Measurements from ENCODE around the gene TARP.

Gene TARP

DNA sequence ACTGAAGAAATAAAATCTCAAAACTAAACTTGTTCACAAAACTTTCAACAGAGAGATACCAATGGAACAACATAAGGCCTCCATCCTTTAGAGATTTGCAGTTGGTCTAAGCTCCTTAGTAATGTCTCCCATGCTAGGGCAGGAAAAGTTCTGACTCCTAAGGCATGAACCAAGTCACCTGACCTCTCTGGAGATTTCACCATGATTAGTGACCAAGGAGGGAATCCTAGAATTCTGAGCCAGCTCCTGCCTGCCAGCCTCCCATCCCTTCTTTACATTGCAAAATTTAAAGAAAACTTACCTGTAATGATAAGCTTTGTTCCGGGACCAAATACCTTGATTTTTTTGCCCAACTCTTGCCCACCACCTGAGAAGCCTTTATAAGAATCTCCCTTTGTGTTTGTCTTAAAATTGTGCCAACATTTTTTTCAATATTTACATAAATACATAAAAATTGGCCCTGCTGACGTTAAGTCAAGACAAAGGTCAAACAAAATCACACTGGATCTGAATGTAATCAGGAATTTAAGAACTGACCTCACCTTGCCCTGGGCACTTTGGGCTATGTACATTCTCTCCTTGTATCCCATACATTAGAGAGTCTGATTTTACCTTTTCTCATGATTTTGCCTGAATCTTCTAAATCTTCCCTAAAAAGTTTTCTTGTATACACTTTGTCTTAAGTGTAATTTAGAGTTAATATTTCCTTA is at the start of gene TARP:
Gene TARP (minus strand): TSS at position 351 of the 710 bp plus-strand sequence.
- no peak for DNase-seq

DNA sequence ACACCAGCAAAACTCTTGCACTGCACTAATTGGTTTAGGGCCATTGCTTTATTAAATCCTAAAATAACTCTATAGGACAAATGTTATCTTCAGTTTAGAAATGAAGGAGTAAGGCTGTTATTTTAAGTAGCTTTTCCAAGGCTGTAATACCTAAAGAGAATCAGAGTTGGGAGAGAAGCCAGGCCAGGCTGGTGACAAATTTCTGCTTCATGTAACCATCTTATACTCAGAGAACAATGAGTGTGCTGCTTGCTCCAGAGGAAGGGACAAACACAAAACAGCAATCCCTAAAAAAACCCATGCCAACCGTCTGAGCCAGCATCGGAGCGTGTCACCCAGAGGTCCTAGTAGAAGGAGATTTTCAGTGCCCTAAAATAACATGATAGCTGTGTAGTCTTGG is 49.7 kb upstream of the TARP start:
- DNase-seq = no peak

DNA sequence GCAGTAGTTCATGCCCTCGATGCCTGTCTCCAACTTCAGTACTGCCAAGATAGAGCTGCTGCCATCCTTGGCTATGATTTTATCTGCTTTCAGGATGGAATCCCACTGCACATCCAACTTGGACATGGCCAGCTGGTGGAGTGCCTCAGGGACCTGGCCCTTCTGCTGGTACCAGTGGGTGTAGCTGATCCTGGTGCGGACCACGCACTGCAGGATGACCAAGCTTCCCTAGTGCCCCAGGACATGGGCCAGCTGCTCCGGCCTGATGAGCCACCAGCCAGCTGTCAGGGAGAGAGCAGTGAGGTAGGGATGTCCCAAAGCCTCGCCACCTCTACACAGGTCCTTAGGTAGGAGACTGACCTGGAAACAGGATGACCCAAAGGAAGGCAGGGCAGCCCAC is 49.0 kb upstream of the TARP start:
- no peak for DNase-seq

DNA sequence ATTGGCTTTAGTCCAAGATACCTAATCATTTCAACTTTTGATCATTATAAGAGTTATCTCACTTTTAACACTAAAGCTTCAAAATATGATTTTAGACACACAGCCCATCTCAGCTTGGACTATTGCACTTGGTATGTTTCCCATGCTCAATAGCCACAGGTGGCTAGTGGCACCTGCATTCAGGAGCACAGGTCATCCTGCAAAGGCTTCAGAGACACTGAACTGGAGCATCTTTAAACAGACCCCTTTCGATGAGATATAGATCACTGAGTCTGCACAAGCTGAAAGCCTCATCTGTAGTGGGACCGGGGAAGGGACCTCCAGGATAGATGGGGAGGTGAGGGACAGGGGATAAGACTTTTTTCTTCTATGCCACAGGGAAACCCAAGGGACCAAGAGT is 48.5 kb upstream of the TARP start:
- DNase-seq = no peak

DNA sequence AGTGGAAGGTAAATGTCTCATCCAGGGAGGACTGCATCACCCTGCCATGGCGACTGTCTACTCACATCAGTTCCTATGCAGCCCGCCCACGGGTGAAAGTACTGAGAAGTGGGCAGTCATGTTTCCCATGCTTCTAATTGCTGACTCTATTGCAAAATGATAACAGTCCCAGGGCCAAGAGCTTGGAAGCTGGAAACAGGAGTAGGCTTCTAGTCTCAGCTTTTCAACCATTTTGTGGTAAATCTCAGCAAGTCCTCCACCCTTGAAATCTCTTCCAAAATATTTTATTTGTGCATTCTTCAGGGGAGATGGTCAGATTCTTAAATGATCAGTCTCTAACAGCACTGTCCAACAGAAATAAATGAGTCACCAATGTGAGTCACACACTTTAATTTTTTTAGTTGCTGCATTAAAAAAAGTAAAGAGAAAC is 48.1 kb upstream of the TARP start:
- no peak for DNase-seq

DNA sequence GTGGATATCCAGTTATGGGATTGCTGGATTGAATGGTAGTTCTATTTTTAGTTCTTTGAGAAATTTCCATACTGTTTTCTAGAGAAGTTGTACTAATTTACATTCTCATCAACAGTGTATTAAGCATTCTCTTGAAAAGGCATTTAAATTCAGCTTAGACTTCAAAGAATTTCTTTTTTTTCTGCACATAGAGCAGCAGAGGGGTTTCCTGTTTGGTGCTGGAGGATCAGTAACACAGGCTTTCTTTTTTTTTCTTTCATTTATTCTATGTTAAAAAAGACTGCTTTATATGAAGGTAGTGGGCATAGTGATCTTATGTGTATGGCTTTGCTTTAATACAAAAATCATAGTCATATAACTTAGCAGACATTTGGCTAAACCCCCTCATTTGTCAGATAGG is 47.6 kb upstream of the TARP start:
- DNase-seq = no peak

DNA sequence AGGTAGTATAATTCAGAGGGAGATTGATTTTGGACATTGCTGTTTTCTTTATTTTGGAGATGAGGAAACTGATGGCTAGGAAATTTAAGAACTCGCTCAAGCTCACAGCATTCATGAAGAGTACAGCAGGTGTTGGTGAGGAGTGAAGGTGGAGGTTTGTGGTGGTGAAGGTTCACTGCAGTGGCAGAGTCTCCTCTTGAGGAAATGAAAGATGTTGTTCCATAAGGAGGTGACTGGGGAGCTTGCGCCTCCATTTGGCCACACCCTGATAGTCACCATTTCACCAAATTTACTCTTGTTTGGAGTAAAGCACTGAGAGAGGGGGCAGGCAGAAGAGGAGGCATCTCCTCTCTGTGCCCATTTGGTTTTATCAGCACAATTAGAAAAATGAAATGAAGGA is 46.4 kb upstream of the TARP start:
- DNase-seq = no peak

DNA sequence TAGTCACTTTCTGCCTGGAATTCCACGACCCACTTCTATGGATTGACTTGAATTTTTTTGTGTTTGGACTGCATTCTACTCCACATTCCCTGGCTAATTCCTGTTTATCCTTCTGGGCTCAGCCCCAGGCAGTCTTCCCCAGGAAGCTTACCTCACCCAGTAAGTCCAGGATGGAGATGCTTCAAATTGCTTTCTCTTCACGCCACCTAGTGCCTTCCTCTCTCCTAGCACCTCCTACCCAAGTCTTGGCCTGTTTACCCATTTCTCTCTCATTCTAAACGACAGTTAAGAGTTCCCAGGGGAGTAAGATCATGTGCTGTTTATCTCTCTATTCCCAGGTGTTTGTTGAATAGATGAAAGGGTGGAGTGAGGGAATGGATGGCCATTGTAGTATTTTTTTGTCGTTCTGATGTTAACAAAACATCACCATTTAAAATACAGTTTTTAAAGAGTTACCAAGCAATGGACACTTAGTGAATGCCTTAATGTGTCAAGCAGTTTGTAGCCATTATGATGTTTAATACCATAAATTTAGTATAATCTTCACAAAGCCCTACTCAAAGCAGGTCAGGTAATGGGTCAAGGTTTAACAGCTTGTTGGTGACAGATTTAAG is 45.5 kb upstream of the TARP start:
- DNase-seq = peak; percentile 60

DNA sequence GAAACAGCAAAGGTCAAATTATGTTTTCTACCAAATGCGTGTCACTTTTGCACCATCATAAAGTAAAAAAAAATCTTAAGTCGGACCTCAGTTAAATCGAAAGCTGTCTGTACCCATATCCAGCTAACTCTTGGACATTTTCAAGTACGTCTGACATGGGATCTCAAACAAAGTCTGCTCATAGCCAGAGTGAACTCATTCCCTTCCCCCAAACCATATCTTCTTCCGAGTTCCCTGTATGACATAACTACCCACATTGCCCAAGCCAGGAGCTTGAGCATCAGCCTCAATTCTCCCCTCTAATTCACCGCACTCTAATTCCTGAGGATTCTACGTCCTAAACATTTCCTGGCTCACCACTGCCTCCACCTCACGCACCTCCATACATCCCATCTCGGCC is 44.8 kb upstream of the TARP start:
- DNase-seq = no peak

DNA sequence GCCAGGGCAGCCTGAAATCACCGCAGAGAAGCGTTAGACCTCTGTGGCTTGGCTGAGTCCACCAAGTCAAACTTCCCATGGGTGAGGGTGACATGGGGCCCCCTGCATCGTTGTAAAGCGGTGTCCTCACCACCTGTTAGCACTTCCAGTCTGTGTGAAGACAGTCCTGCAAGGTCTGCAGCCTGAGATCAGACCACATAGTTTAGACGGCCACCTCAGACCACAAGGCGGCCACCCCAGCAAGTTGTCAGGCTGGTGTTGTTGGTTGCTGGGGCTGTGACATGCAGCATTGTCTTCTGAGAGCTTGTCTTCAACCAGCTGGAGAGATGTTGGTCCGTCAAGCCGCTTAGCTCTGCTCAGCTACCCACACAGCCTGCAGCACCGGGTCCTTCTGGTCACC is 44.1 kb upstream of the TARP start:
- DNase-seq = no peak

DNA sequence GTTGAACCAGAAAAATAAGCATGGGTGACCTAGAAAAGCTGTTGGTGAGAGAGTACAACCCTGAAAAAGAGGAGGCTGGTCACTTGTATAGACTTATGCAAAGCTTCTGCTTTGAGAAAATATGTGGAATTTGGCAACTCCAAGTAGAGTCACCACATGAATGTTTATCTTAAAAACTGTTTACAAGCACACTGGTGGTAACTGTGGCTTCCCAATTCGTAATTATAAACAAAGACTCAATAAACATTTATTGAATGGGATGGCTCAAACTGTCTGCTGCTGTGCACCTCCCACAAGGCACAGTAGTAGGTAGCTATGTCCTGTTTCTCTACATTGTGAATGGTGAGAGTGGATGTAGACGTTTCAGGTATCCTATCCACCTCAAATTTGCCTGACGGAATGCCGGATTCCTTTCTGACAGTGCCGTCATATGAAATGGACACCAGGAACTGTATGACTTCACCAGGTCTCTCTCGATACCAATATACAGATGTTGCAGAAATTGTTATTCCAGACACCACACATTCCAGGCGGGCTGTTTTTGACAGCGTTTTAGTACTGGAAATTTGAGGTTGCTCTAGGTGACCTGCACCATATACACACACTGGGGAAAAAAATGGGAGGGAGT is 43.4 kb upstream of the TARP start:
- no peak for DNase-seq

DNA sequence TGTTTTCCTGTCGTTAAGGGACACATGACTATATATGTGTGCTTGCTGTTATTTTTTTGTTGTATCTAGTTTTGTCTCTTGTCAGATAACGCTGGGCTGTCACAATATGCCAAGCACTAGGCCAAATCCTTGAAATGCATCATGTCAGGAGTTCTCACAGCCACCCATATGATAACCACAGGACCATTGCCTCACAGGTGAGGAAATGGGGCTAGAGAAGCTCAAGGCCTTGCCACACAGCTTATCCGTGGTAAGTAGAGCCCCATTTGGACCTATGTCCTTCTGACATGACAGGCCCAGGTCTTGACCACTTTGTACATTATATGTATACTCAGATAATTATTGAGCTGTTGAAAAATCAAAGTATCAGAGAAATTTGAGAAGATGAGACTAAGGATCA is 42.0 kb upstream of the TARP start:
- no peak for DNase-seq

DNA sequence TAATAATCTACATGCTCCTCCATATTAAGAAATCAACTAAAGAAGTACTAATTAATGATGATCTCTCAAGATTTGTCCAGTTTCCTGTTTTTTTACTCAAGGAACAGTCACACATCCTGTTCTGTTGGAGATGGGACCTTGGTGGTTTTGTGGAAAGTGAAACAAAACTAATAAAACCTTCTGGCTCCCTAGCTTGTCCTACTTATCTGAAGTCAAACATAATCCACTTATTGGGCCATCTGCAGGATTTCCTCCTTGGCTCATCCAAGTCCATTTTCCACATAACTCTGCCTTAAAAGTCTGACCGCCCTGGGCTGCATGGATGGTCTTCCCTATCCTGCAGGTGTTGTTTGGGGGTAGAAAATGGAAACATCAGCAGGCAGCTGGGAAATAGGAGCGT is 39.4 kb upstream of the TARP start:
- no peak for DNase-seq

DNA sequence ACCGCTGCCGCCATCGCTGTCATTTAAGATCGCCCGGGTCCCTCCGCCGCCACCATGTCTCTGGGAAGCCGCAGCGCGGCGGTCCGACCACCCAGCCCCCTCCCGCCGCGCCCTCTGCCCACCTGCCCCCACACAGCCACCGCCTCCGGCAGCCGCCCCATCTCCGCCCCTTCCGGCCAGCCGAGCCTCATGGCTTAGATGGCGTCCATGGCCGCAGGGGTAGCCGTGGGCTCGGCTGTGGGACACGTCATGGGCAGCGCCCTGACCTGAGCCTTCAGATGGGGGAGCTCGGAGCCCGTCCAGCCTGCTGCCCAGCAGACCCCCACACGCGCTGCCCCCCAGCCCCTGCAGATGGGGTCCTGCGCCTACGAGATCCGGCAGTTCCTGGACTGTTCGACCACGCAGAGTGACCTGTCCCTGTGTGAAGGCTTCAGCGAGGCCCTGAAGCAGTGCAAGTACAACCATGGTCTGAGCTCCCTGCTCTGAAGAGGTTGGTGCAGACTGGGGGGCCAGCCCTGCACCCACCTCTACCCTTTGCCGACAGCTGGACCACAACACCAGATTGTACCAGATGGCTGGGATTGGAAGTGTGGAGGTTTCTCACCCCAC is 38.0 kb upstream of the TARP start:
- DNase-seq = peak; percentile 47

DNA sequence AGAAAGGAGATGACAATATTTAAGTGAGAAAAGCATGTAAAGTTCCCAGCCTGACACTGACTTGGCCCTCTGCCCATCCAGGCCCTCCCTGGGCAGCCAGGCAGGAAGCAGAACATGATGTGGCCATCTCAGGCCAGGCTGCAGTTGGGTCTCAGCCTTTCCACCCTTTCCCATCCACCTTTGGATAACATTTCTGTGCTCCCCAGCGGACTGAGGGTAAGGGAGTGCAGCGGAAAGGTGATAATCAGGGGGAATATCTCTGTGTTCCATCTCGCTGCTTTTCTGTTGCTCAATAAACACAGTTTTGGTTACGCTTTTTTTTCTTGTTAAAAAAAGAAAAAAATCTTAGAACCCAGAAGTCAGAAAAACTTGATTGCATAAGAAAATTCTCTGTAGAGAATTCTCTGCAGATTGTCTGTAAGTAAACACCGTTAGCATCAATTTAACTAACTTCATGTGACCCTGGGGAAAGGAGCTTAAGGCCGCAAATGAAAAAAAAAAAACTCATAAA is 37.2 kb upstream of the TARP start:
- DNase-seq = peak; percentile 59

DNA sequence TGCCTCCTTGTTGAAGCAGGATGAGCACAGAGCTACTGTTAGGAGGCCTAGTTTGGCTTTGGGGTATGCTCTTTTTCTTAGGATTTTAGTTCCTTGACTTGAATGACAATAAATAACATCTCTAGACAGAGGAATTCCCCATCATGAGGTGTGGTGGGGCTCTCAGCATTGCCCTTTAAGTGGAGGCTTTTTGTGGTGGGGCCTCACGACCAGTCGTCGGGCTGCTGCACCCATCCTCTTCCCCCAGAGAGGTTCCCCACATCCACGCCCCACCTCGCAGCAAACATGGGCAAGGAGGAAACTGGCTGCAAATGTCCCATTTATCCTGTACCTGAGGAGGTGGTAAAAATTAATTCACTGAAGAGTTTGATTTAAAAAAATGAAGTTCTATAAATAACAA is 36.1 kb upstream of the TARP start:
- DNase-seq = no peak

DNA sequence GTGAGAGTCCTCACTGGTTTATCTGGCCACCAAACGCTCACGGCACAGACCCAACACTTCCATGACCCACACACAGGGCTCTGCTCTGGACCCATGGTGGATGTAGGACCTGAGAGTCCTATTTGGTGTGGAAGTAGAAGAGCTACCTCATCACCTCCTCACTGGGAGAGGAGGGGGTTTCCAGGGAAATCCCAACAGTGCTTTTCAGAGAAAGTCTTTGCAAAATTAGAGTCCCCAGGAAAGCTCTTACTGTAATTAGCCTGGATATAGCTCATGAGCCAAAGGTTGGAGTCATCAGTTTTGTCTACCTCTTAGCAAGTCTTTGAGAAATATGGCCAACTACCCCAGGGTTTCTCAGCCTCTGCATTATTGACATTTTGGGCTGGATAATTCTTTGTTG is 34.7 kb upstream of the TARP start:
- no peak for DNase-seq

DNA sequence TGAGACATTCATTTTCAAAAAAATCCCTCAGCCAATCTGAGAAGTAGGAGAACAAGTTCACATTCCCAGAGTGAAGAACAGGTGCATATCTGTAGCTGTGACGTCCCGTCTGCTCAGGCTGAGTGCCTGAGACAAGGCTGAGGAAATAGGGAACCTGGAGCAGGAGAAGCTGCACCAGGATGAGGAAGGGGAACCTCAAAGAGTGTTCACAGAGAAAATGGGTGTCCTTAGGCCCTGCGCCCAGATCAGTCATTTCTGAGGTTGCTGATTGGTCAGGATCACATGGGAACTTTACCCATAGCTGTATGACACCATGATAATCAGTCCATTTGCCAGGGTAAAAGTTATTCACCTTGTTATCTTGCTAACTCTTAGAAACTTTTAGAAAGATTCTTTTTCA is 34.2 kb upstream of the TARP start:
- no peak for DNase-seq

DNA sequence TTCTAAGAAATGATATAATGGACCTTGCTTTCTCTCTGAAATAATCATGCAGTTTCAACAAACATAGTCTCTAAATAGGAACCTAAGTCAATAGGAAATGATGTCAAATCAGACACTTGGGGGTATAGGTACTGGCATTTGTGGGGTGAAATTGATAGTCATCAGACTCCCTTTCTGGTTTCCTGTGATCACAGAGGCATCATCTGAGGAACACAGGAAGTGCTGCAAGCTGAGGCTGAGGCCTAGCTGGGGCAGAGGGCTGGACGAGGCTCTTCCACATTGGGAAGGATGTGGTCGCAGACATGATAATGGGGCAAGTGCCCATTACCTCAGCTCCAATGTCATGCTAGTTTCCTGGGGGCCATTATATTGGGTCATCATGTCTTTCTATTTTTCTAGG is 33.5 kb upstream of the TARP start:
- DNase-seq = no peak

DNA sequence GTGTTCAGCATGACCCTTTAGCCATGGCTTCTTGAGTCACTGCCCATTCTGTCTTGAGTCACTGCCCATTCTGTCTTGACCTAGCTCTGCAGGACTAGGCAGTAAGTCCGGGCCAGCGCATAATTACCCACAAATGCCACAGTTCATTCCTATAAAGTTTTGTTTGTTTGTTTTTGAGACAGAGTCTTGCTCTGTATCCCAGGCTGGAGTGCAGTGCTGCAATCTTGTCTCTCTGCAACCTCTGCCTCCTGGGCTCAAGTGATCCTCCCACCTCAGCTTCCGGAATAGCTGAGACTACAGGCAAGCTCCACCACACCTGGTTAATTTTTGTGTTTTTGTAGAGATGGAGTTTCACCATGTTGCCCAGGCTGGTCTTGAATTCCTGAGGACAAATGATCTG is 32.7 kb upstream of the TARP start:
- DNase-seq = no peak

DNA sequence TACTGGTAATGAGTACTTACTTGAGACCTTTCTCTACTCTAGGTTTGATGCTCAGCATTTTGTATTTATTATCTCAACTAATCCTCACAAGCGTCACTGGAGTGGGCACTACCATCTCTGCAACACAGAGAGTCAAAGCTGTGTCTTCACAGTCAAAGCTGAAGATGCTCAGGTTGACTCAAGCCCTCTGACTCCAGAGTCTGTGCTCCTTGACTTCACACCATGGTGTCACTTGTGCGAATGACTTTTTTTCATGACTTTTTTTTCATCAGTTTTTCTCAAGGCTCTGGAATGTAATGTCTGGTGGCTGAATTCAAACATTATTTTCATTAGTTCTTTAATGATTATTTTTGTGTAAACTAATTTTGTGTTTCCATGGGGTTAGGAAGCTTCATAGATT is 30.4 kb upstream of the TARP start:
- no peak for DNase-seq

DNA sequence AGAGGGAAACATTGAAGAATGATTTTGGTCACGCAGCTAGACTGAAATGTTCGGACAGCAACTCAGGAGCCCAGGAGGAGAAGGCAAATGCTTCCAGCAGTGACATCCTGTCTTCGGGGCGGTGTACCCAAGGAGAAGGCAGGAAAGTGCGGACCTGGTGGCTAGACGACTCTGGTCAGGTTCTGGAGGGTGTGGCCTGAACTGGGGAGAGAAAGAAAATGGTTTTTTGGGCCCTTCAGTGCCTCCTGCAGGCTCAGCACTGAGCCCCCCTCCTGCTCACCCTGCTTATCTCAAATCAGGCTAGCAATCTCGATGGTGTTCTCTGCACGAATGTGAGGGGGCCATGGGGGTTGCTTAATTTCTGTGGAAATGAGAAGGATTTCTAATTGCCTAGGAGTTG is 26.7 kb upstream of the TARP start:
- DNase-seq = no peak

DNA sequence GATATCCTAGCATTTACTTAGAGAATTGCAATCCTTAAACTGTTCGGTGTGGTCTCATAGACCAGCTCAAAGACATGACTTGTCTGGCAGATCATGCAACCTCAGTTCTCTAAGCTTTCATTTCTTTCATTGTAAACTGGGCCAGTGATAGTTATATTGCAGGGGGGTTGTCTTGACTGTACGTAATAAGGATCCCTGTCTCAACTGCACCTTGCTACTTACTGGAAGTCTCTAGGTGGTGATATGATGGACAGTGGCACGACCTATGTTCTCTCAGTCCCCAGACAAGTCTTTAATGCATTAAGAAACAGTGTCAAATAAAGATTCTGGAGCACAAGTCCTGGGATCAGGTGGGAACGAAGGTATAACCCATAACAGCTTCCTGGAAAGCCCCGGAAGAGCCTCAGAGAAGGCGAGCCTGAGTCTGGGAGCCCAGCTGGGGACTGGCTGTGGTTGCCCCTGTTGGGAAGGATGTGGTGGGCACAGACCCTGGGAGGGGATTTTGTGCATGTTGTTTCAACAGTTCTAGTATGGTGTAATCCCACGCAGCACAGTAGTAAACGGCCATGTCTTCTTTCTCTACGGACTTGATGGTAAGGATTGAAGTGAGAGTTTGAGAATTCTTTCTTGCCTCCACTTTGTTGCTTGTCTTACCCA is 26.0 kb upstream of the TARP start:
- DNase-seq = no peak

All from left hindlimb (tissue), 1 donor.